Vagina (tissue), 2 donors: Measurements from ENCODE around the gene ATP6V0C.
"Not testable (repeated sequence)": the region's sequence is repeated elsewhere in the genome, so short reads cannot be mapped to it uniquely, and the experiment has no call there.

Experiments used
- CTCF ChIP-seq, 3 experiments: fragments of 450-650 bp in 2 of 3; fragments of 200-600 bp in 1 of 3; sonication (generic) in 1 of 3; IDR thresholded peaks; one replicate each; pipeline ENCODE4 v1.5.1; 2017 to 2019; ENCODE audit warnings: antibody characterized with exemption in 3 of 3, mild to moderate bottlenecking in 2 of 3, moderate library complexity in 2 of 3
- POLR2A ChIP-seq, 2 donors: fragments of 450-650 bp; IDR thresholded peaks; one replicate each; pipeline ENCODE4 v1.6.1; 2017; ENCODE audit warnings: antibody characterized with exemption in 2 of 2, mild to moderate bottlenecking in 2 of 2, moderate library complexity in 2 of 2

GRCh38 chr16:2568573-2568972 is 54.8 kb downstream of the ATP6V0C start:
- TF ChIP-seq CTCF, POLR2A (IDR thresholded peaks at IDR 0.05): not testable (repeated sequence)
